ENCODE results near the gene DOCK9. TPM values are rescaled to one million over a fixed set of nuclear protein-coding genes. Genes with fewer than 3 reads are reported as not detected.

Gene DOCK9
- total and polyA plus RNA-seq, 2 donors (not counting 3 experiments of a cell fraction or from before 2014, with no cell fraction given) = 147 to 323 TPM

- POLR2A ChIA-PET = no interaction called here
- Histone ChIP-seq H2AFZ (ENCODE audit: low read depth, low read length) (no peak overlapping the region), H3K36me3 (ENCODE audit: control insufficient read depth in 2 of 2, extremely low read depth in 1 of 2, insufficient read depth in 2 of 2, low read length in 2 of 2) (peaks cover 11 to 20% of the 10 kb centered on the region in 2 experiments), H3K9me1 (replicated peaks; ENCODE audit: control insufficient read depth, extremely low read depth, insufficient read depth, low read length) (no peaks in the 10 kb centered on the region), H4K20me1 (replicated peaks; ENCODE audit: control insufficient read depth, extremely low read depth, insufficient read depth, low read length) (no peaks in the 10 kb centered on the region), H3K4me3 (replicated peaks in 1 of 3; ENCODE audit: insufficient read depth in 1 of 3, low read depth in 1 of 3, low read length in 3 of 3) (no peak overlapping the region), H3K9me3 (replicated peaks; ENCODE audit: control insufficient read depth, insufficient read depth, low read length) (no peaks in the 10 kb centered on the region), H3K27me3 (ENCODE audit: control insufficient read depth in 2 of 2, insufficient read depth in 2 of 2, low read length in 2 of 2) (no peaks in the 10 kb centered on the region), H3K4me2 (ENCODE audit: insufficient read depth, low read length) (no peak overlapping the region), H3K4me1 (ENCODE audit: control insufficient read depth, extremely low read depth, insufficient read depth, low read length) (no peaks in the 10 kb centered on the region), H3K27ac (ENCODE audit: insufficient read depth, low read depth, low read length) (no peak overlapping the region), H3K9ac (replicated peaks; ENCODE audit: extremely low read depth, insufficient read depth, low read length) (no peak overlapping the region), H3K79me2 (ENCODE audit: control insufficient read depth, insufficient read depth, low read length) (no peaks in the 10 kb centered on the region)
- TF ChIP-seq GATA2 (IDR thresholded peaks at IDR 0.05; ENCODE audit: insufficient read depth, insufficient read length, low read depth, low read length) (no peak), MAX (IDR thresholded peaks at IDR 0.05; ENCODE audit: insufficient read depth, insufficient read length) (no peak), POLR2A (IDR thresholded peaks at IDR 0.05; ENCODE audit: low read depth, low read length) (no peak), EZH2 (IDR thresholded peaks at IDR 0.05; ENCODE audit: borderline replicate concordance, low read depth, low read length, severe bottlenecking) (no peak), FOS (IDR thresholded peaks at IDR 0.05; ENCODE audit: borderline replicate concordance, insufficient read depth, low read length) (no peak), POLR2AphosphoS5 (IDR thresholded peaks at IDR 0.05; ENCODE audit: insufficient read depth, low read depth, low read length) (no peak), MYC (IDR thresholded peaks at IDR 0.05; ENCODE audit: low read depth, low read length) (no peak), CTCF (IDR thresholded peaks at IDR 0.05; ENCODE audit: extremely low read depth in 1 of 2, insufficient read depth in 1 of 2, low read depth in 1 of 2, low read length in 2 of 2) (no peak), JUN (IDR thresholded peaks at IDR 0.05; ENCODE audit: borderline replicate concordance, insufficient read depth, insufficient read length, low read depth) (no peak)
- CTCF ChIA-PET = no interaction called here
- intact Hi-C loops (cut with micrococcal nuclease) = no loop called here
- FAIRE-seq (no peak), DNase-seq (ENCODE audit: low read depth, low spot score) (no peak)
- dilution Hi-C loops (cut with MboI; ENCODE audit: extremely low pct_ligation_motif_present, low sequenced_read_pairs) = no loop called here
- BruUV-seq (replicated peaks) = no TSS peak
Observed at GRCh38 chr13:98791611-98792010, 186.3 kb downstream of the DOCK9 start.

Measured in endothelial cell of umbilical vein (primary cell).